KBM-7 (cell line): ENCODE measurements around the gene GRM2.
"Not testable (repeated sequence)": the region's sequence is repeated elsewhere in the genome, so short reads cannot be mapped to it uniquely, and the experiment has no call there.

Source experiments
- DNase-seq: peaks from one replicate; pipeline ENCODE4 v3.0.0-alpha.2; 2015
- in situ Hi-C: fragments of 300-500 bp; cut with MboI; formaldehyde crosslinking; loops from 2 replicates; pipeline ENCODE4 v1.14.3; 2020; ENCODE audit warnings: low sequenced_read_pairs, low pct_unique_long_range_greater_than_20kb, mixed read lengths

Gene GRM2

DNA sequence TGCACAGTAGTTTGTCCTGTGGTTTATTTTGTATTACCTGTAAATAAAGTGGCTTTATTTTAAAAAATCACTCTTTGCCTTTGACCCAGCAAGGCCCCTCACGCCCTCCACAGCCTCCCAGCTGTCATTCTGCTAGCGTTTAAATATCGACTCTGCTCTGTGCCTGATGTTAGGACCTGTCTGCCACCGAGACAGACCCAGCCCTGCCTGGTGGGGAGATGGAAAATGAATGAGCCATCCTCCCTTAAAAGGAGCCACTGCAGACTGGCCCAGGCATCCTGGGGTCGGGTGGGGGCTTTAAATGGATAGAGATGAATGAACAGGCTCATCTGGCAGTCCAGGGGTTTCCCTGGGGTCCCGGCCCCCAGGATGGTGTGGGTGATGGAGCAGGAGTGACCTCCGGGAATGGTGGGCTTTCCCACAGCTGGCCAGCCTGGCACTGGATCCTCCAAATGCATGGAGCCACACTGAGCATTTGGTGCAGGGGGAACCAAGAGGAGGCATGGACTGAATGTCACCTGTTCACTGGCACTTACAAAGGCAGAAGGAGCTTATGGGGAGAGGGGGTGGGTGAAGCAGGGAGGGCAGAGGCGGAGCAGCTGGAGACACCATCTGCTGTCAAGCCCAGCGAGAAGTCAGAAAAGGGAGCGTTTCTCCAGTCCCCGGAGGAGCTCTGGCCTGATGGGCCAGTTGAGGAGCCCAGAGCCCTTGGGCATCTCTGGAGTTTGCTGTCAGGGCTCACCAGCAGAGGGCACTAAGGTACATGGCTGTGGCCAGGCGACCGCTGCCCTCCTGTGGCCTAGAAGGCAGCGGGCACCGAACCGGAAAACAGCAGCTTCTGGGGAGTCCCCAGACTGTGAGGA, 11.9 kb downstream of the GRM2 start:
- peak; percentile 74 for DNase-seq
- in situ Hi-C loops: no loop called here

DNA sequence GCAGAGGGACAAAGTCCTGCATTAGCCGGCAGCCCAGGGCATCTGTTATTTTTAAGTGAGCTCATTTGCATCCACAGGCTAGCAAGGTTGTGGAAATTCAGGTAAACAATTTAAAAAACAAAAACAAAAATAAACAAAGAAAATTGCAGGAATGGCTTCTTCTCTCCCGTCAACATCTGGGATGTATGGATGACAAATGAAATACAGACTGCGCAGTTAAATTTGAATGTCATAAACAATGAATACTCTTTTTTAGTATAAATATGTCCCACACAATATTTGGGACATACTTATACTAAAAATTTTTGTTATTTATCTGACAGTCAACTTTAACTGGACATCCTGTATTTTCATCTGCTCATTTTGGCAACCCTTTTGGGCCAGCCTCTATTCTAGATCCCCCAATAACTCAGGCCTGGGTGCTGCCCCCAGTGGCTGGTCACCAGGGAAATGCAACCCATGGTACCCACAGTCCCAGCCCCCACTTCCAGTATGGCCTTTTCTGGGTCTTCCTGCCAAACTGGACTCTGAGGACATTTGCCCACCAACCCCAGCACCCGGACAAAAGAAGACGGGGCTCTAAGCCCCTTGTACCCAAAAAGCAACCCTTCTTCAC, 12.7 kb downstream of the GRM2 start:
- in situ Hi-C loops: no loop called here

DNA sequence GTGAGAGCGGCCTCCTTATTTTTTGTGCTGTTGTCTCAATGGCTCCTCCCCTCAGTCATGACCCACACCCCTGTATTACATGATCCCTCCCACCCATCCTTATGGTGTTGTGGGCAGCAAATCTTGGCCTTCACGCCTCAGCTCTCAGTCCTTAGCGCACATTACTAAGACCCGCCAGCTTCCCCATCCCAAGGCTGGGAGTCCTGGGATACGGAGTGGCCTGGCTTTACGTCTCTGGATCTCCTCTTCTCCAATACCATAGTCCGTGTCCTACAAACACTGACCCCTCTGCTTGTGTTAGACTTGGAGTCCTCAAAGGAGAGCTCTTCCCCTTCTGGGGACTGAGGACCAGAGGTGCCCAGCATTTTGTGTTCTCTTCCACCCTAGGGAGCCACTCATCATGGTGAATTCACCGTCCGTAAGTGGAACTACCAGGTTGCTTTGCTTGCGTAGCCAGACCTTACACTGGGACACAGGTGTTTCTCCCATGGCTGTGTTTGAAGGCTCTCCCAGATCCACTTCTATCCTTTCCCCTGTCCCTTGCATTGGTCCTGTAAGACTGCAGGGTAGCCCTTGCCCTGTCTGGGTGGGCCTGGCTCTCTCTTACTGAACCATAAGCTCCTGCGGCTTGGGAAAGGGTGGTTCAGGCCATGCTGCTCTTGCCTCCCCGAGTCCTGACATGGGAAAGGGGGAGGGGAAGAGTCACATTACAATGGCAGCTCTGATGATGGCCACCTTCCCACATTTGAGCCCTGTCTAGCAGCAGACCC, 13.6 kb downstream of the GRM2 start:
- in situ Hi-C loops: no loop called here
- DNase-seq: no peak

More for the DNA sequence above, 12.7 kb downstream of the GRM2 start:
- no peak for DNase-seq

DNA sequence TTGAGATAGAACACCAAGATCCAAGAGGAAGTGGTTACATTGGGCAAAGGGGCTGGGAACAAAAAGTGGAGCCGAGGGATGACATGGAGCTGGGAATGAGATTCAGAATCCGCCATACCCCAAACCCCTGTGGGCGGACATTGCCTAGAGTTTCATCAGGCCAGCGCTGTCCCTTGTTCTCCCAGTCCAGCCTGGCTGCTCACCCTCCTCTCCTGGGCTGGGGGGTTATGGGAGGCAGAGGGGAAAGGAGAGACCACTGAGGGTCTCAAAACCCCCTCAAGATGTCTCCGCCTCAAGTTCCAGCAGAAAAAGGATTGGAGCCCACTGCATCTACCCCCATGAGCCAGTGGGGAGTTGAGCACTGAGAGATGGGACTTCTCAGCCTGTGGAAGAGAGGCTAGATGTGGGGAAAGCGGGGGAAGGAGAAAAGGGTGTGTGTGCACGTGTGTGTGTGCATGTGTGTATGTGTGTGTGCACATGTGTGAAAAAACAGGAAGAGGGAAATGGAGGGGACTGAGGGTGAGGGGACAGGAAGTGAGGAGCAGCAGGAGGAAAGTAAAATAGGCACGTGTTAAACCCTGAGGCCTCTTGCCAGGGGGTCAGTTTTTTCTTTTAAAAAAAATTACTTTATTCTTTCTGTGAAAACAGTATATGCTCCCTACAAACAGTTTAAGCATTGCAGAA, 14.3 kb downstream of the GRM2 start:
- DNase-seq: peak; percentile 41
- in situ Hi-C loops: no loop called here

DNA sequence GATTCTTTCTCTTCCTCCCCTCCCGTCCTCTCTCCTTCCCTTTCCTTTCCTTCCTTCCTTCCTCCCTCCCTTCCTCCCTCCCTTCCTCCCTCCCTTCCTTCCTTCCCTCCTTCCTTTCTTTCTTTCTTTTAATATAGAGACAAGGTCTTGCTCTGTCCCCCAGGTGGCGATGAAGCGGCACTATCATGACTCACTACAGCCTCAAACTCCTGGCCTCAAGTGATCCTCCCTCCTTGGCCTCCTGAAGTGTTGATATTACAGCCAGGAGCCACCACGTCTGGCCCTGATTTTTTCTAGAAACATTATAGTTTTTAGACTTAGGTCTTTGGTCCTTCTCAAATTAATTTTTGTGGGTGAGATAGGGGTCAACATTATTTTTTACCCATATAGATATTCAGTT, 15.5 kb downstream of the GRM2 start:
- in situ Hi-C loops: no loop called here
- peak; percentile 26 for DNase-seq

DNA sequence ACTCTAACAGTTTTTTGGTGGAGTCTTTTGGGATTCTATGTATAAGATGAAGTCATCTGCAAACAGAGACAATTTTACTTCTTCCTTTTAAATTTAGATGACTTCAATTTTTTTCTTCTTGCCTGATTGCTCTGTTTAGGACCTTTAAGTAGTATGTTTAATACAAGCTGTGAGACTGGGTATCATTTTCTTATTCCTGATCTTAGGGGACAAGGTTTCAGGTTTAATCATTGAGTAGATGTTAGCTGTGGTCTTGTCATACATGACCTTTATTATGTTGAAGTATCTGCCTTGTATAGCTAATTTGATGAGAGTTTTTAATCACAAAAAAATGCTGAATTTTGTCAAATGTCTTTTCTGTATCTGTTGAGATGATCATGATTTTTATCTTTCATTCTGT, 20.6 kb downstream of the GRM2 start:
- in situ Hi-C loops: no loop called here
- no peak for DNase-seq

DNA sequence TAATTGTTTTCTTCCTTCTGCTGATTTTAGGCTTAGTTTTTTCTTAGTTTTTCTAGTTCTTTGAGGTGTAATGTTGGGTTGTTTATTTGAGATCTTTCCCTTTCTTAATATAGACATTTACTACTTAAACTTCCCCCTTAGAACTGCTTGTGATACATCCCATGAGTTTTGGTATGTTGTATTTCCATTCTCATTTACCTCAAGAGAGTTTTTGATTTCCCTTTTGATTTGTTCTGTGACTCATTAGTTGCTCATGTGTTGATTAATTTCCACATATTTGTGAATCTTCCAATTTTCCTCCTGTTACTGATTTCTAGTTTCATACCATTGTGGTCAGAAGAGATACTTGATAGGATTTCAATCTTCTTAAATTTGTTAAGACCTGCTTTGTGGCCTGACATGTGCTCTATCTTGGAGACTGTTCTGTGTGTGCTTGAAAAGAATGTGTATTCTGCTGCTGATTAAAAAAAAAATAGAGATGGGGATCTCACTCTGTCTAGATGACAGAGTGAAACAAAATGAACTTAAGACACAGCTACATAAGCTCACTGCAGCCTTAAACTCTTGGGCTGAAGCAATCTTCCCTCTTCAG, 22.3 kb downstream of the GRM2 start:
- in situ Hi-C loops: no loop called here
- no peak for DNase-seq

DNA sequence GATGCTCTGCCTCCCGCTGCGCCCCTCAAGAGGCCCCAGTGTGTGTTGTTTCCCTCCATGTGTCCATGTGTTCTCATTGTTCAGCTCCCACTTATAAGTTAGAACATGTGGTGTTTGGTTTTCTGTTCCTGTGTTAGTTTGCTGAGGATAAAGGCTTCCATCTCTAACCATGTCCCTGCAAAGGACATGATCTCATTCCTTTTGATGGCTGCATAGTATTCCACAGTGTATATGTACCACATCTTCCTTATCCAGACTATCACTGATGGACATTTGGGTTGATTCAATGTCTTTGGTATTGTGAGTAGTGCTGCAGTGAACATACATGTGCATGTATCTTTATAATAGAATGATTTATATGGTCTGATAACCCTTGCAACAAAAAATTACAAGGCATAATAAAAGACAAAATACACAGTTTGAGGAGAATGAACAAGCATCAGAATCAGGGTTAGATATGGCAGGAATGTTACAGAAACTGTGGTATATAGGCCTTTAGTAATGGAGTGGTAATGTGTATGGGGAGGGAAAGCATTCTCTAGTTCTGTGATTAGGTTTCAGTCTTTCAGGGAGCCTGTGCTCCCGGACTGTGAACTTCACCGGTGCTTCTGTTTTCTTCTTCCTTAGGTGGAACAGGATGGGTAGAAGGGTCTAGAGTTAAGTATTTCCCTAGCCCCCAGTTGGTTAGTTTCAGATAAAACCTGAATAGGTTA, 27.1 kb downstream of the GRM2 start:
- in situ Hi-C loops: no loop called here
- DNase-seq: no peak

DNA sequence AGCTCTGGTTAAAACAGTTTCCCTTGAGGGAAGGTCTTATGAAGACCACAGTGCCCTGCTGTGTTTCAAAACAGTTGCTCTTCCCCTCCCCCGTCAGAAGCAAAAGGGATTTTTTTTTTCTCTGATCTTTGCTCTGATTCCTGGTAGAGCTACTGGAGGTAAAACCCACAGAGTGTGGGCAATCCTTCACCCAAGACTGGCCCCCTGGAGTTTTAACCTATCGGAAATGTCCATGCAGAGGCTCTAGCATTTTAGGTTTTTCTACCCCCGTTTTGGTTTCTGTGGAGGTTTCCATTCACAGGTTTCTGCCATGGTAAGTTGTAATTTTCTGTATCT, 27.7 kb downstream of the GRM2 start:
- in situ Hi-C loops: no loop called here
- peak; percentile 72 for DNase-seq

DNA sequence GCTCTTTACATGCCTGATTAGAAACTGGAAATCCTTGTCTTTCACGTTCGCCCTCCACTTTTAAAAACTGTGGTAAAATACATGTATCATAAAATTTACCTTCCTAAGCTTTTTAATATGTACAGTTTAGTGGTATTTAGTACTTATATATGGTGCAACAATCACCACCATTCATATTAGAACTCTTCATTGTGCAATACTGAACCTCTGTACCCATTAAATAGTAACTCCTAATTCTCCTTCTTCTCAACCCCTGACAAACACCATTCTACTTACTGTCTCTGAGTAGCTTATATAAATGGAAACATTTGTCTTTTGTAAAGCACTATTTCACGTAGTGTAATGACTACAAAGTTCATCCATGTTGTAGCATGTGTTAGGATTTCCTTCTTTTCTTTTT, 28.2 kb downstream of the GRM2 start:
- in situ Hi-C loops: no loop called here

DNA sequence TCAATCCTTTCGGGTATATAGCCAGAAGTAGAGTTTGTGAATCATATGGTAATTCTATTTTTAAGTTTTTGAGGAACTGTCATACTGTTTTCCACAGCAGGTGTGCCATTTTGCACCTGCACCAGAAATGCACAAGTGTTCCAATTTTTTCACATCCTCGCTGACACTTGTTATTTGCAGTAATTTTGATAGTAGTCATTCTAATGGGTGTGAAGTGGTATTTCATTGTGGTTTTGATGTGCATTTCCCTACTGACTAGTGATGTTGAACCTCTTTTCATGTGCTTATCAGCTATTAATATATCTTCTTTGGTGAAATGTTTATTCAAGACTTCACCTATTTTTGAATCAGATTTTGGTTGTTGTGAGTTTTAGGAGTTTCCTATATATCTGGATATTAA, 29.1 kb downstream of the GRM2 start:
- DNase-seq: no peak
- in situ Hi-C loops: no loop called here

More for the DNA sequence above, 28.2 kb downstream of the GRM2 start:
- peak; percentile 11 for DNase-seq

DNA sequence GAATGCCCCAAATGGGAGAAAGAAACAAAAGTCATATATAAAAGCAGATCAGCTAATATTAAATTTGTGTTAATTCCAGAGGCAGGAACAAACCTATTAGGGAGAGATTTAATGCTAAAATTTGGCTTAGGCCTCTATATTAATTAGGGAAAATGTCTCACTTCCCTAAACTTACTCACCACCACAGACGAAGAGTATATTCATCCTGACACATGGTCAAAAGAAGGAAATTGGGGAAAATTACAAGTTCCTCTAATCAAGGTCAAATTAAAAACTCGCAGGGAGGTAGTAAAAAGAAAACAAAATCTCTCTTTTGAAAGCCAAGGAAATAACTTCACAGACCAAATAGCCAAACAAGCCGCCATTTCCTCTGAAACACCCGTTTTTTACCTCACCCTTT, 32.2 kb downstream of the GRM2 start:
- peak; percentile 22 for DNase-seq
- in situ Hi-C loops: no loop called here

DNA sequence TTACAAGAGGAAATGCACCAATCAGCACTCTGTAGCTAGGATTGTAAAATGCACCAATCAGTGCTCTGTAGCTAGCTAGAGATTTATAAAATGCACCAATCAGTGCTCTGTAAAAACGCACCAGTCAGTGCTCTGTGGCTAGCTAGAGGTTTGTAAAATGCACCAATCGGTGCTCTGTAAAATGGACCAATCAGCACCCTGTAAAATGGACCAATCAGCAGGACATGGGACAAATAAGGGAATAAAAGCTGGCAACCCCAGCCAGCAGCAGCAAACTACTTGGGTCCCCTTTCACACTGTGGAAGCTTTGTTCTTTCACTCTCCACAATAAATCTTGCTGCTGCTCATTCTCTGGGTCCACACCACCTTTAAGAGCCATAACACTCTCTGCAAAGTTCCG, 35.5 kb downstream of the GRM2 start:
- DNase-seq, in situ Hi-C loops: not testable (repeated sequence)

DNA sequence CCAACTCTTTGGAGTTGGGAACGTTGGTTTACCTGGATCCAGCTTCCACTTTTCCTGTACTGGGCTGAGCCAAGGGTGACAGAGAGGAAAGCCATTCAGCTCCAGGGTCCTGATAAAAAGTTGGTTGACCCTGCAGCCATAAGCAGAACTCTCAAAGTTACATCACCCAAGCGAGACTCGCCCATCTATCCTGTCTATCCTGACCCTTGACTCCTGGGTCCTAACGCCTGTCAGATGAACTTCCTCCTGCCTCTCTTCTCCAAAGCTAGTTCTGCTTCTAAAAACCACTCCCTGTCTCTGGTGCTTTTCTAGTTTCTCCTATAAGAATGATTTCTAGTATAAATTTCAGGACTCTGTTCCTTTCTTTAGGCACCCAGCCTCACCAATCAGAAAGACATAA, 36.1 kb downstream of the GRM2 start:
- in situ Hi-C loops: not testable (repeated sequence)

DNA sequence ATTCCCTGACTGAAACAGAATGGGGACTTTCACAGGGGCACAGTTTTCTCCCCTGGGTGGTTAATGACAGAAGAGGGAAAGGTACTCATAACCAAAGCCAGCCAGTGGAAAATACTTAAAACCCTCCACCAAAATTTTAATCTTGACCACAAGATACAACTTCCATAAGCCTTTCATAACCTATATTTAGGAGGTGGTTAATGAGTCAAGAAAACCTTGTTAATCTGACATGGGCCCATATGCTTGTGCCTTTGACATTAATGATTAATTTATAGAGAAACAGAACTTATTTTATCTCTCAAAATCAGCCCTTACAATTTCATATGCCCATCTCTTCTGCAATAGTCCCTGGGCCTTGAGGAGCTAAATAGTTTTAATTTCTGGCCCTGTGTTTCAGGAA, 41.0 kb downstream of the GRM2 start:
- no peak for DNase-seq
- in situ Hi-C loops: no loop called here

More for the DNA sequence above, 36.1 kb downstream of the GRM2 start:
- DNase-seq: peak; percentile 74

DNA sequence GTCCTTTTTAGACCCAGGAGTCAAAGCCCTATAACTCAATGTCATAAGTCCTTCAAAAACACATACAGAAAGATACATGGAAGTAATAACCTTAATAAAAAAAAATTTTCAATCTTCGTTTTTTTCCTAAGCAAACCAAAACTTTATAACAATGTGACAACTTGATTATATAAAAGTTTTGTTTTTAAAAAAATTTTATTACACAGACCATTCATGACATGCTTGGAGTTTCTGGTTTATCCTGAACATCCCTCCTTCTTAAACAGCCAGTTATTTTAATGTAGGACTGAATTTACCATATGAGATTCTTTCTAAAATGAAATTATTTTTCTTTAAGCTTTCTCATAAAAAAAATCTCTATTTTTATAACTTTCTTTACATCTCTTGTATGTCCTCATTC, 41.5 kb downstream of the GRM2 start:
- in situ Hi-C loops: no loop called here
- DNase-seq: no peak

DNA sequence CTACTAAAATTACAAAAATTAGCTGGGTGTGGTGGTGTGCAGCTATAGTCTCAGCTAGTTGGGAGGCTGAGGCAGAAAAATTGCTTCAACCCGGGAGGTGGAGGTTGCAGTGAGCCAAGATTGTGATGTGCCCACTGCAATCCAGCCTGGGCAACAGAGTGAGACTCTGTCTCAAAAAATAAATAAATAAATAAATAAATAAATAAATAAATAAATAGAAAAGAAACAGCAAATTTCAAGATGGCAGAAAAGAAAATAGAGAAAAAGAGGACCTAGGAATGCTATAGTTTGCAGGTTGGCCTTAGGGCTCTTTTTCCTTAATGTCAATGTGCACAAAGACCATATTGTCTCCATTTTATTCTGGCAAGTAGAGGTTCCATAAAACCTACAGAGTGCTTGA, 44.0 kb downstream of the GRM2 start:
- DNase-seq: no peak
- in situ Hi-C loops: no loop called here

DNA sequence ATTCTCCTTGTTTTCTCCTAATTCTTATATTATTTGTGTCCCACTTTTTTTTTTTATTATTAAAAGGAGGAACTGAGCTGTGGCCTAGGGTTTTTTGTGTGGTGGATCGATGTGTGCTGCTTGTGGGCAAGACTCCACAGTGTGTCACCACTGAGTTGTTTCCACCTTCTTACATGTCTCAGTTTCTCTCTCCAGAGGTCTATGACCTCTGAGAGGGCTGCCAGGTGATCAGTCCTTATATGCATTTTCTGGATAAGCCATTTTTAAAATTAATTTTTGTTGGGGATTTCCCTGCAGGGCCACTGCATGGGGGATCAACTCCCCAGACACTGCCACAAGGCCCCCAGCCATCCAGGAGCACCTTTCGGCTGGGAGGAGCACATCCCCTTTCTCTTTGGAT, 44.4 kb downstream of the GRM2 start:
- in situ Hi-C loops: no loop called here
- DNase-seq: no peak
